ENCODE results near the gene TCF3.
A peak's percentile ranks its signal among the peaks of the same experiment; 100 is the strongest.
"Not testable (repeated sequence)": the region's sequence is repeated elsewhere in the genome, so short reads cannot be mapped to it uniquely, and the experiment has no call there.

TCF3 gene

GRCh38 chr19:1650650-1651567 is 1.5 kb downstream of the TCF3 start:
- peak; percentile 47 for DNase-seq (ENCODE audit: low spot score)

- DNase-seq (ENCODE audit: low spot score): peak; percentile 47
Observed at GRCh38 chr19:1649706-1650649, 2.4 kb downstream of the TCF3 start.

DNA sequence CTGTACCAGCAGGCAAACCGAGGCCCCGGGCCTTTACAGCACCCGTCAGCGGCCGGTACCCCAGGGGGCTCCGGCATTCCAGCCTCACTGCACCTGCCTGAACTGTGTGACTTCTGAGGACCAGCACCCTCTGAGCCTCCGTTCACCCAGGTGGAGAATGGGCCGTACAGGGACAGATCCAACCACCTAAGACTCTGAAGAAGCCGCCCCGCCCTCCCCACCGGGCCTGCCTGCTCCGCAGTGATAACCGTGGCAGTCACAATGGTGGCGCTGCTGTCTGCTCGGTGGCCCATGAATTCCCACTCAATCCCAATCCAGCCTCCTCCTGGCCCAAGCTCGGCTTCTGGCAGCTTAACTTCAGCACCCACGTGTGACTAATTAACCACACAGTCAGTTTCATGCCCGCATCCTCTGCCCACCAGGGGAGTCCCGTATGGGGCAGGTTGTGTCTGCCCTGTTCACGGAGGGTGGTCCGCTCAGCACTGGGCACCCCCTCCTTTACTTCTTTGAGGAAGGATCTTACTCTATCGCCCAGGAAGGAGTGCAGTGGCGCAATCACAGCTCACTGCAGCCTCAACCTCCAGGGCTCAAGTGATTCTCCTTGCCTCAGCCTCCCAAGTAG is 3.4 kb downstream of the TCF3 start:
- DNase-seq (ENCODE audit: low spot score): no peak

- DNase-seq (ENCODE audit: low spot score): no peak
Observed at GRCh38 chr19:1648459-1648849, 4.0 kb downstream of the TCF3 start.

GRCh38 chr19:1647501-1648458 is 4.6 kb downstream of the TCF3 start:
- no peak for DNase-seq (ENCODE audit: low spot score)

DNA sequence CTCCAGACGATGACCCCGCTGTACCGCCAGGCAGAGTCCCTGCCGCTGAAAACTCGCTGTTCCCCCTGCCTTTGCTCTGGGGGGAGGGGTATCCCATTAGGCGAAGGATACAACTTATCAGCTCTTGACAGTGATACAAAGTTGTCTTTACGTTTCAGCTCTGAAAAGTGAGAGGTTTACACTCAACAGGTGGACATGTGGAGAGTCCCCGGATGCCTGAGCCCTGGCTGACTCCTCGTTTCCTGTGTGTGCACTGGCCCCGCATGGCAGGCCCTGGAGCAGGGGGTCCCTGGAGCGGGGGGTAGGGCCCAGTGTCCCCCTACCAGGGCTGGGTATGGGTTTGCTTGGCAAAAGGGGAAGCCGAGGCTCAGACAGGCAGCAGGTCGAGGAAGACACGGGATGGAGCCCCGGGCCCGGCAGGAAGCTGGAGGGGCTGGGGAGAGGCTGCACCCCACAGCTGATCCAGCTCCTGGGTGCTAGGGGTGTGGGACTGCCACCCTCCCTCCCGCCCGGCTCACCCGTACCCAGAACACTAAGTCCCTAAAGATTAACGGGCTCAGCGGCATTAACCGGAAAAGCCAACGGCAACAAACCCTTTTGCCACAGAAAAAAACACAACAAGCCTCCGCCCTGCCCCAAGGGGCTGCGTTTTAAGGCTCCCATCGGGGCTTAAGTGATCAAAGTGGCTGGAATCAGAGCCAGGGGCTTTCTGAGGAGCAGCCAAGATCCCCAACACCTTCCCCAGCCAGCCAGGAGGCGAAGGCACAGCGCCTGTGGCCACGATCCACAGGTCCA is 5.6 kb downstream of the TCF3 start:
- DNase-seq (ENCODE audit: low spot score): no peak

GRCh38 chr19:1646149-1646548 is 6.3 kb downstream of the TCF3 start:
- no peak for DNase-seq (ENCODE audit: low spot score)

DNA sequence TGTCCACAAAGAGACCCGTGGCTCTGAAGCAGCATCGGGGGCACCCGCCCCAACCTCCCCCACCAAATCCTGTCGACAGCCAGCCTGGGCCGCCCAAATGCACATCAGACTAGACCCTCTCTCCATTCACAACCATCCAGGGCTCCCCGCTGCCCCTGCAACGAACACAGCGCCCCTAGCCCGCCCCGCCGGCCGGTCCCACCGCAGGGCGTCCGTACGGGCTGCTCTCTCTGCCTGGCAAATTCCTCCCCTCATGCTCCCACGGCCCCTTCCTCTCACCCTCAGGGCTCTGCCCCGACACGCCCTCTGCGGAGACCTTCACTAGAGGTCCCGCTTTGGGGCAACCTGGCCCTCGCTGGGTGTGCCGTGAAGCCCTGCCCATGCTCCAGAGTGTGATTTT is 7.1 kb downstream of the TCF3 start:
- DNase-seq (ENCODE audit: low spot score): no peak

DNA sequence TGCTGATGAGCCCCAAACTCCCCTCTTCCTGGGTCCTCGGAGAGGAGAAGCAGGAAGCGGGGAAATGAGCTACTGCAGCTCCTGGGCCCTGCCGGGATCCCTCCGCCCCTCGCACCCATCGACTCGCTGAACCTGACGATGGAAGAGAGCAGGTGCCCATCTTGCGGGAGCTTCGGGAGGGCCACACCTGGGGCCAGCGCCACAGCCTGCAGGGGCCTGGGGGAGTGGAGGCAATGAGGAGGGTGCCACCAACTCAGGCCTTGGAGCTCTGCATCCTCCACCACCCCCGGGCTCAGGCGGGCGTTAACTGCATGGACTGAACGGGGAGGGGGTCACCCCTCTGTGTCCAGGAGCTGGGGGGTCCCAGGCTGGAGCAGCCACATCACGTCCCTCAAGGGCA is 8.3 kb downstream of the TCF3 start:
- no peak for DNase-seq (ENCODE audit: low spot score)

DNA sequence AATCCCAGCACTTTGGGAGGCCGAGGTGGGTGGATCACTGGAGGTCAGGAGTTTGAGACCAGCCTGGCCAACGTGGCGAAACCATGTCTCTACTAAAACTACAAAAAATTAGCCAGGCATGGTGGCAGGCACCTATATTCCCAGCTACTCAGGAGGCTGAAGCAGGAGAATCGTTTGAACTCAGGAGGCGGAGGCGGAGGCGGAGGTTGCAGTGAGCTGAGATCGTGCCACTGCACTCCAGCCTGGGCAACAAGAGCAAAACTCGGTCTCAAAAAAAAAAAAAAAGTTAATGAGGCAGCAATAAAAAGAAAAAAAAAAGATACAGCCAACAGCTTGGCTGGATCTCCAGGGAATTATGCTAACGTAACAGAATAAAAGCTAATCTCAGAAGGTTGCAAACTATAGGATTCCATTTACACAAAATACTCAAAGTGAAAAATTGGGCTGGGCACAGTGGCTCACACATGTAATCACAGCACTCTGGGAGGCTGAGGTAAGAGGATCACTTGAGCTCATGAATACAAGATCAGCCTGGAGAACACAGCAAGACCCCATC is 11.4 kb downstream of the TCF3 start:
- not testable (repeated sequence) for DNase-seq (ENCODE audit: low spot score)

DNA sequence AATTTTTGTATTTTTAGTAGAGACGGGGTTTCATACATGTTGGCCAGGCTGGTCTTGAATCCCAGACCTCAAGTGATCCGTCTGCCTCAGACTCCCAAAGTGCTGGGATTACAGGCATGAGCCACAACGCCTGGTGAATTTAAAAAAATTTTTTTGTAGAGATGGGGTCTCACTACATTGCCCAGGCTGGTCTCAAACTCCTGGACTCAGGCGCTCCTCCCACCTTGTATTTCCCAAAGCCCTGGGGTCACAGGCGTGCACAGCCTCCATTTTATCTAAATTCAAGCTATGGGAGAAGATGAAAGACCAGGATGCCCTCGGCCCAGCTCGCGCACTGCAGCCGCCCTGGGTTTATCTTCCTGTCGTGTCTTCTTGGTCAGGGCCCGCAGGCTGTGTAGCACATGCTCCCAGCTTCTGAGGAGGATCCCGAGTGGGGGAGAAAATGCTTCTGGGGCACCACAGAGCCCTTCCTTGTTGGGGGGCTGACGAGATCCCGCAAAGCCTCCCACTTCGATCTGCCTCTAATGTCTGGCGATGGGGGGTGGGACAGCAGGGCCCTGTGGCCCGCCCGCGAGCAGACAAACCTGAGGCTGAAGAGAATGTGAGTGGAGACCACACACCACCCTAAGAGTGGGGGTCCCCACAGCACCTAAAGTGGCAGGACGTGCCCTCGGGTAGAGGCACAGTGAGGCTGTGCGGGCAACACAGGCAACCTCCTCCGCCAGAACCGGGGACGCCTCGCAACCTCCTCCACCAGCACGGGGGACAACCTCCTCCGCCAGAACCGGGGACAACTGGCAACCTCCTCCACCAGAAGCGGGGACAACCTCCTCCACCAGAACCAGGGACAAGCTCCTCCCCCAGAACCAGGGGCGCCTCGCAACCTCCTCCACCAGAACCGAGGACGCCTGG is 15.8 kb downstream of the TCF3 start:
- no peak for DNase-seq (ENCODE audit: low spot score)

DNA sequence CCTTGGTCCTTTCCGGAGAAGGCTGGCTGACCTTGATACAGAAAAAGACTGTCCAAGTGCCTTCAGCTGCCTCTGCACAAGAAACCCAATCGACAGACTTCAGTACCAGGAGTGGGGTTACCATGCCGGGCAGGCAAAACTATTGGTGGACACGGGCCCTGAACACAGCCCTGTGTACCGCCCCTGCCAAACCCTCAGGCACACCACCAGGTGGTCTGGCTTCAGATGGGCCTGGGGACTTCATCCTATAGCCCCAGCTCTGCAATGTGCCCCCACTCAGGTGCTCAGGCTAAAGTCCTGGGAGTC is 17.5 kb downstream of the TCF3 start:
- no peak for DNase-seq (ENCODE audit: low spot score)

DNA sequence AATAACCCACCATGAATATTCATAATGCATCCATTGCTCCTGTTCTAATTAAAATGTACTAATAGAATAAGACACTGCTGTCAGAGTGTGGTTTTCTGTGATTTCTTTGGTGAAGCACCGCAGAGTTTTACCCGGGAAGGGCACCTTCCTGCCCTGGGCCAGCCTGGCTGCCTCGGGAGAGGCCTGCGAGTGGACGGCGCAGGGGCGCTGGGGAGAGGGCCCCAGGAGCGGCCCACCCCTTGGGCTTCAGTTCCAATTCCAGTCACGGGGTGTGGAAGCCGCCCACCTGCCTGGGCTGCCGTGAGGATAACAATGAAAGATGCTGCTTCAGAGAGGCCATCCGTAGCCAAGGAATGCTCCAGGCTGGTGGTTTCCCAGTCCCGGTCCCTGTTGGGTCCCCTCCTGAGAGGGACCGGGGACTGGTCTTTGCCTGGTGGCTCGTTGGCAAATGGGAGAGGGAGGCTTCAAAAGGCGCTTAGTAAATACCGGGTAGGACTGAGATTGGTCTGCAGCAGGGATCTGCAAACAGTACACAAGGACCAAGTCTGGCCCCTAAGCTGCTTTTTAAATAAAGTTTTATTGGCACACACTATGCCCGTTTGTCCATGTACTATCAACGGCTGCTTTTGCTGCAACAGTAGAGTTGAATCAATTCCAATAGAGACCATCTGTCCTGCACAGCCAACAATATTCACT is 18.0 kb downstream of the TCF3 start:
- DNase-seq (ENCODE audit: low spot score): no peak

DNA sequence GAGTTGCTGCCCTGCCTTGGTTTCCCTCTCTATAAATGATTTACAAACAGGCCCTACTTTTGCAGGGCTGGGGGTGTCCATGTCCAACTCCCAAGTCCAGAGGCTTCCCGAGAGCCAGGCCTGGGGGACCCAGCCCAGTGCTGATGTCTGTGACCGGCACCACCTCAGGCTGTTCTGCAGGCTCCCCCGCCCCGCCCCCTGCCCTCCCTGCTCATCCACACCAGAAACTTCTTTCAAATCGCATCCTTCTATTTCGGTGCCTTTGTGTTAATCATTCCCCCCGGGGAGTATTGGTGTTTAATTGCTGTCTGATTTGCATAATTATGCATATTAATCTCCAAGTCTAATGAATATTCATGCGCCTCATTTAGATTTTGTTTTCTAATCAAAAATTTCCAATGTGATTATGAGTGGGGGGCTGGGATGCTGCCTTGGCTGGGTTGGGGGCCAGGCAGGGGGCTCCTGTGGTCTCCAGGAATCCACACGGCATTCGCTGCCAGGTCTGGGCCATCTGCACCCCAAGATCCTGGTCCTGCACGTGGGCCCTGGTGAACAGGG is 19.1 kb downstream of the TCF3 start:
- no peak for DNase-seq (ENCODE audit: low spot score)

DNA sequence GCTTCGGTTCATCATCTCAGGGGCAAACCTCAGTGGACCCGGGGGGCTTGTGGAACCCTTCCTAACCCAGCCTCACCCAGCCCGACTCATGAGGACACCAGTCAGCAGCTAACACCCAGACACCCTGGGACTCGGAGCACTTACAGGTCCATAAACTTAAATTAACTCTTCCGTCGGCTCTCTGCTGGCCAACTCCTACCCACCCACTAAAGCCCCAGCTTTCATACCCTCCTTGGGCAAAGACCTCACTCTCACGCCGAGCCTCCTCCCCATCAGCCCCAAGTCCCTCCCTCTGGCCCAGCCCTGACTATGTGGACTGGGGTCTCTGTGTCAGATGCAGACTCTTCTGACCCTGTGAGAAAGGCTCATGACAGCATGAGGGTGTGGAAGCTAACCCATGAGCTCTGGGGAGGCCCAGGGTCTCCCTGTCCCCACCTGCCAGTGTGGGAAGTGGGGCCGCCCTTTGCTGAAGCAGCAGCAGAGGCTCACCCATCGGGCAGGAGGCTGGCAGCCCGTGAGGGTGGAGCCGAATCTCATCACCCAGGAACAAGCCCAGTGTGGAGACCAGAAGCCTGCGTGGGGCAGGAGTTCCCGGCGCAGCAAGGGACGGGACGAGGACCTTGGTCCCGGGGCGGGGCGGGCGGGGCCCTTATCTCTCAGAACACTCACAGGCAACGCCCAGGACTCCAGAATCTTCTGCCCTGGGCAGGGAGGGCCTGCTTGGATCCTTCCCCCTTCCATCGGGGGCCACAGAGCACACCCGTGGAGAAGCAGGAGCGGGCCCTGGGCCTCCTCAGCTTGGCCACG is 19.8 kb downstream of the TCF3 start:
- DNase-seq (ENCODE audit: low spot score): no peak

GRCh38 chr19:1631557-1632100 is 20.8 kb downstream of the TCF3 start:
- DNase-seq (ENCODE audit: low spot score): no peak

GRCh38 chr19:1630811-1631210 is 21.6 kb downstream of the TCF3 start:
- no peak for DNase-seq (ENCODE audit: low spot score)
